Large intestine (tissue), 3 donors: ENCODE data around the gene ACP1. TPM values are rescaled to one million over a fixed set of nuclear protein-coding genes. Genes with fewer than 3 reads are reported as not detected.

Source experiments
- DNase-seq, 2 donors: peaks; one replicate each; pipeline versions ENCODE4 v3.0.0 to v3.0.0-alpha.2; 2013
- H3K27ac ChIP-seq: one replicate; pipeline ENCODE4 v1.5.1; 2013; ENCODE audit warnings: low read length
- H3K27me3 ChIP-seq: 2 replicates; pipeline ENCODE4 v1.6.1; 2013; ENCODE audit warnings: low read length; ENCODE audit not compliant: control insufficient read depth, insufficient read depth
- H3K36me3 ChIP-seq: 2 replicates; pipeline ENCODE4 v1.6.1; 2013; ENCODE audit warnings: low read length; ENCODE audit not compliant: control insufficient read depth, insufficient read depth
- H3K4me1 ChIP-seq: one replicate; pipeline ENCODE4 v1.6.1; 2013; ENCODE audit warnings: low read length; ENCODE audit not compliant: control insufficient read depth, insufficient read depth
- H3K4me3 ChIP-seq: one replicate; pipeline ENCODE4 v1.5.1; 2013; ENCODE audit warnings: low read length
- H3K9me3 ChIP-seq: one replicate; pipeline ENCODE4 v1.6.1; 2013; ENCODE audit warnings: mild to moderate bottlenecking, low read depth, low read length, moderate library complexity; ENCODE audit not compliant: control insufficient read depth
- WGBS: methylation state at CpG from one replicate; pipeline ENCODE4 v1.1.5; 2013; ENCODE audit warnings: low lambda C conversion rate; ENCODE audit not compliant: insufficient coverage; 5-methylcytosine and 5-hydroxymethylcytosine counted together
- polyA plus RNA-seq: library from polyadenylated mRNA; unstranded; fragments of 120-200 nt; gene quantifications from one replicate; pipeline ENCODE4 v1.2.1, GENCODE V29; 2013

ACP1 gene
- polyA plus RNA-seq, 1 donor: 163 TPM

- Histone ChIP-seq H3K36me3 (peaks cover 37% of the 10 kb centered on the region), H3K4me3 (no peak overlapping the region), H3K4me1 (no peaks in the 10 kb centered on the region), H3K9me3 (no peaks in the 10 kb centered on the region), H3K27me3 (no peaks in the 10 kb centered on the region), H3K27ac (no peak overlapping the region)
- no peak for DNase-seq
- WGBS: 80% methylated on average over 1 of the region's 6 CpGs
These were observed 12.6 kb upstream of the ACP1 start for GRCh38 chr2:252001-252602.

DNA sequence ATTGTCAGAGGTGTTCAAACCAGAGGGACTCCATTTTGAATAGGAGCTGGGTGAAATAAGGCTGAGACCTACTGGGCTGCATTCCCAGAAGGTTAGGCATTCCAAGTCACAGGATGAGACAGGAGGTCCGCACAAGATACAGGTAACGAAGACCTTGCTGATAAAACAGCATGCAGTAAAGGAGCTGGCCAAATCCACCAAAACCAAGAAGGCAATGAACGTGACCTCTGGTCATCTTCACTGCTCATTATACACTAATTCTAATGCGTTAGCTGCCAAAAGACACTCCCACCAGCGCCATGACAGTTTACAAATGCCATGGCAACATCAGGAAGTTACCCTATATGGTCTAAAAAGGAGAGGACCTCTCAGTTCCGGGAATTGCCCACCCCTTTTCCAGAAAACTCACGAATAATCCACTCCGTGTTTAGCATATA lies 11.5 kb upstream of the ACP1 start:
- Histone ChIP-seq H3K9me3 (no peaks in the 10 kb centered on the region), H3K4me1 (no peaks in the 10 kb centered on the region), H3K27ac (no peak overlapping the region), H3K36me3 (peaks cover 33% of the 10 kb centered on the region), H3K27me3 (no peaks in the 10 kb centered on the region), H3K4me3 (no peak overlapping the region)
- DNase-seq: no peak
- 100% methylated on average over 1 of the region's 8 CpGs for WGBS

- peaks cover 28% of the 10 kb centered on the region for H3K36me3 ChIP-seq
- WGBS: no CpG with 5 or more reads among the region's 7 CpGs
- H3K4me3 ChIP-seq: no peak overlapping the region
These were observed 10.5 kb upstream of the ACP1 start for GRCh38 chr2:254241-254640.

DNA sequence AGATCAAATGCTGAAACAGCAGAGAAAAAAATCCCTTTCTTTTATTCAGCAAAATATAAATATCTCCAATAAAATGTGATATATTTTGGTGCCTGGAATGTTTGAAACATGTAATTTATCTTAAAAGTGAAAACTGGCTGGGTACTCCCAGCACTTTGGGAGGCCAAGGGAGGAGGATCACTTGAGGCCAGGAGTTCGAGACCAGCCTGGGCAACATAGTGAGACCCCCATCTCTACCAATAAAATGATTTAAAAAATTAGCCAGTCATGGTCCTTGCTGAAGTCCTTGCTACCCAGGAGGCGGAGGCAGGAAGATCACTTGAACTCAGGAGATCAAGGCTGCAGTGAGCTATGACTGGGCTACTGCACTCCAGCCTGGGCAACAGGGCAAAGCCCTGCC lies 9.6 kb upstream of the ACP1 start:
- H3K4me1 ChIP-seq: peaks cover 3% of the 10 kb centered on the region
- H3K27me3 ChIP-seq: no peaks in the 10 kb centered on the region
- H3K27ac ChIP-seq: no peak overlapping the region
- DNase-seq: no peak
- H3K9me3 ChIP-seq: no peaks in the 10 kb centered on the region
- H3K4me3 ChIP-seq: no peak overlapping the region
- 100% methylated on average over 1 of the region's 2 CpGs for WGBS
- H3K36me3 ChIP-seq: peaks cover 21% of the 10 kb centered on the region

More at GRCh38 chr2:254241-254640, 10.5 kb upstream of the ACP1 start:
- H3K27ac ChIP-seq: no peak overlapping the region
- no peaks in the 10 kb centered on the region for H3K27me3 ChIP-seq
- H3K4me1 ChIP-seq: no peaks in the 10 kb centered on the region
- H3K9me3 ChIP-seq: no peaks in the 10 kb centered on the region
- no peak for DNase-seq

DNA sequence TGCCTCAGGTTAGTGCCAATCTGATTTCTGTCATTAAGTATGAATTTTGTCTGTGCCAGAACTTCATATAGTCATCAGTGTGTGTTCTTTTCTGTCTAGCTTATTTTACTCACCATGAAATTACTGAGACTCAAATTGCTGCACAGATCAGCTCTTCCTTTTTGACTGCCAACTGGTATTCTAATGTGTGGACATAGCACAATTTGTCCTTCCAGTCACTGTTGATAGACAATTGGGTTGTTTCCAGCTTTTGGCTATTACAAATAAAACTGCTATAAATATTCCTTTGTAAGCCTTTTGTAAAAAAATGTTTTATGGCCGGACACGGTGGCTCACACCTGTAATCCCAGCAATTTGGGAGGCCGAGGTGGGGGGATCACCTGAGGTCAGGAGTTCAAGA lies 8.7 kb upstream of the ACP1 start:
- peaks cover 17% of the 10 kb centered on the region for H3K36me3 ChIP-seq
- H3K4me3 ChIP-seq: no peak overlapping the region
- peaks cover 10% of the 10 kb centered on the region for H3K4me1 ChIP-seq
- no peak overlapping the region for H3K27ac ChIP-seq
- 100% methylated on average over 2 of the region's 3 CpGs for WGBS
- H3K9me3 ChIP-seq: no peaks in the 10 kb centered on the region
- no peaks in the 10 kb centered on the region for H3K27me3 ChIP-seq
- DNase-seq: no peak

GRCh38 chr2:257429-257828 lies 7.3 kb upstream of the ACP1 start:
- no peak overlapping the region for H3K27ac ChIP-seq
- H3K27me3 ChIP-seq: no peaks in the 10 kb centered on the region
- DNase-seq: no peak
- no peak overlapping the region for H3K4me3 ChIP-seq
- H3K4me1 ChIP-seq: peaks cover 15% of the 10 kb centered on the region
- no CpG with 5 or more reads among the region's 3 CpGs for WGBS
- H3K36me3 ChIP-seq: peaks cover 4% of the 10 kb centered on the region
- no peaks in the 10 kb centered on the region for H3K9me3 ChIP-seq

DNA sequence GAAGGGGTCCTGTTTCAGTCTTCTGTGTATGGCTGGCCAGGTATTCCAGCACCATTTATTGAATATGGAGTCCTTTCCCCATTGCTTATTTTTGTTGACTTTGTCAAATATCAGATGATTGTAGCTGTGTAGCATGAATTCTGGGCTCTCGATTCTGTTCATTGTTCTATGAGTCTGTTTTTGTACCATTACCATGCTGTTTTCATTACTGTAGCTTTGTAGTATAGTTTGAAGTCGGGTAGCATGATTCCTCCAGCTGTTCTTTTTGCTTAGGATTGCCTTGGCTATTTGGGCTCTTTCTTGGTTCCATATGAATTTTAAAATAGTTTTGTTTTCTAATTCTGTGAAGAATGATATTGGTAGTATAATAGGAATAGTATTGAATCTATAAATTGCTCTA lies 6.9 kb upstream of the ACP1 start:
- no CpG with 5 or more reads among the region's 2 CpGs for WGBS
- H3K36me3 ChIP-seq: no peaks in the 10 kb centered on the region
- no peak for DNase-seq
- no peak overlapping the region for H3K4me3 ChIP-seq
- no peaks in the 10 kb centered on the region for H3K9me3 ChIP-seq
- H3K27ac ChIP-seq: no peak overlapping the region
- H3K4me1 ChIP-seq: peaks cover 15% of the 10 kb centered on the region
- no peaks in the 10 kb centered on the region for H3K27me3 ChIP-seq

GRCh38 chr2:258933-259332 lies 5.8 kb upstream of the ACP1 start:
- H3K27me3 ChIP-seq: no peaks in the 10 kb centered on the region
- H3K4me1 ChIP-seq: peaks cover 15% of the 10 kb centered on the region
- no peak overlapping the region for H3K27ac ChIP-seq
- DNase-seq: no peak
- H3K36me3 ChIP-seq: no peaks in the 10 kb centered on the region
- no peak overlapping the region for H3K4me3 ChIP-seq
- no CpG with 5 or more reads among the region's 3 CpGs for WGBS
- H3K9me3 ChIP-seq: no peaks in the 10 kb centered on the region

DNA sequence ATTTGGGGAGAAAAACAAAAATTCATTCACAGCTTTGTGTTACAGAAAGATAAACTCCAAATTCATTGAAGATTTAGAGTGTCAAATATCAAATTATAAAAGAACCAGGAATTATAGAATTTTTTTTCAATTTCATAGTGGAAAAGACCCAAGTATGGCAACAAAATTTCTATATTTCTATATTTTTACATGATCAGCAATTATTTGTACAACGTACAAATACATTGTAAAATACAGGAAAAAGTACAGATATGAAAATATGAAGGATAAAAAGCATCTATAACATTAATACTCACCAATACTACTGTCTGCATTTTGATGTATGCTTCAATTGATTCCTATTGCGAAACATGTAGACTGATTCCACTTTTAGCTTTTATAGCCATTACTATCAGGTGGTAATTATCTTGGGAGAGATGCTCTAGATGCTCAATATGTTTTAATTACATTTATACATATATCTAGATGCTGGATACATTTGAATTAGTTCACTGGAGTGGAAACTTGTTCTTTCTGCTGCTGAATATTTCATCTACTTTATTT lies 4.9 kb upstream of the ACP1 start:
- Histone ChIP-seq H3K9me3 (no peaks in the 10 kb centered on the region), H3K4me1 (peaks cover 15% of the 10 kb centered on the region), H3K36me3 (no peaks in the 10 kb centered on the region), H3K27ac (peak overlapping the region; percentile 40), H3K27me3 (no peaks in the 10 kb centered on the region), H3K4me3 (no peak overlapping the region)
- WGBS: no CpG with 5 or more reads among the region's 2 CpGs
- DNase-seq: no peak

GRCh38 chr2:260507-261161 lies 4.1 kb upstream of the ACP1 start:
- DNase-seq: peak; percentile 83 to 86
- 40% methylated on average over 1 of the region's 6 CpGs for WGBS
- no peaks in the 10 kb centered on the region for H3K9me3 ChIP-seq
- peak overlapping the region; percentile 72 for H3K27ac ChIP-seq
- no peaks in the 10 kb centered on the region for H3K27me3 ChIP-seq
- H3K4me3 ChIP-seq: no peak overlapping the region
- H3K36me3 ChIP-seq: no peaks in the 10 kb centered on the region
- H3K4me1 ChIP-seq: peaks cover 15% of the 10 kb centered on the region
